Measurements from ENCODE around the gene KRTAP4-6. TPM values are rescaled to one million over a fixed set of nuclear protein-coding genes. Genes with fewer than 3 reads are reported as not detected.
"Not testable (repeated sequence)": the region's sequence is repeated elsewhere in the genome, so short reads cannot be mapped to it uniquely, and the experiment has no call there.

The KRTAP4-6 gene
- total RNA-seq, 4 donors from 2014 or later, result not detected

GRCh38 chr17:41118721-41119120 lies 21.6 kb downstream of the KRTAP4-6 start:
- in situ Hi-C loops (cut with MboI; ENCODE audit: low sequenced_read_pairs in 4 of 4), result no loop called here
- intact Hi-C loops (cut with DNase I; ENCODE audit: low total_unique reads), result no loop called here
- Histone ChIP-seq H3K4me1 (no peaks in the 10 kb centered on the region), H3K36me3 (no peaks in the 10 kb centered on the region), H3K4me3 (no peak overlapping the region), H3K27ac (no peak overlapping the region), H3K9me3 (no peaks in the 10 kb centered on the region), H3K27me3 (peaks cover 0 to 2% (median 2%) of the 10 kb centered on the region in 3 donors)
- no peak for DNase-seq
- no peak for ATAC-seq
- TF ChIP-seq POLR2A (IDR thresholded peaks at IDR 0.05) (no peak), CTCF (IDR thresholded peaks at IDR 0.05 in 4 of 5, conservative IDR thresholded peaks at IDR 0.05 in 1 of 5) (no peak)

GRCh38 chr17:41117846-41118386 lies 22.4 kb downstream of the KRTAP4-6 start, which contains the start of gene KRTAP4-11:
Gene KRTAP4-11 (minus strand): TSS chr17:41118373. CDS start chr17:41118315, 58 bp downstream.
- ATAC-seq, H3K4me3 ChIP-seq: not testable (repeated sequence)

GRCh38 chr17:41116297-41116696 lies 24.0 kb downstream of the KRTAP4-6 start:
- intact Hi-C loops (cut with DNase I; ENCODE audit: low total_unique reads), result no loop called here

More at GRCh38 chr17:41117846-41118386, 22.4 kb downstream of the KRTAP4-6 start, which contains the start of gene KRTAP4-11:
- H3K9me3 ChIP-seq; in situ Hi-C loops (cut with MboI; ENCODE audit: low sequenced_read_pairs in 4 of 4); intact Hi-C loops (cut with DNase I; ENCODE audit: low total_unique reads); H3K4me1 ChIP-seq; H3K27ac ChIP-seq; DNase-seq; H3K27me3 ChIP-seq; H3K36me3 ChIP-seq: not testable (repeated sequence)

GRCh38 chr17:41111151-41111885 lies 29.0 kb downstream of the KRTAP4-6 start:
- Histone ChIP-seq H3K9me3 (no peaks in the 10 kb centered on the region), H3K4me3 (no peak overlapping the region), H3K4me1 (no peaks in the 10 kb centered on the region), H3K27me3 (peaks cover 0 to 5% (median 0%) of the 10 kb centered on the region in 3 donors), H3K36me3 (no peaks in the 10 kb centered on the region), H3K27ac (no peak overlapping the region)
- TF ChIP-seq CTCF (IDR thresholded peaks at IDR 0.05 in 4 of 5, conservative IDR thresholded peaks at IDR 0.05 in 1 of 5) (no peak), POLR2A (IDR thresholded peaks at IDR 0.05) (no peak)
- ATAC-seq (no peak), DNase-seq (no peak)
- in situ Hi-C loops (cut with MboI; ENCODE audit: low sequenced_read_pairs in 4 of 4) (no loop called here), intact Hi-C loops (cut with DNase I; ENCODE audit: low total_unique reads) (no loop called here)

More at GRCh38 chr17:41116297-41116696, 24.0 kb downstream of the KRTAP4-6 start:
- TF ChIP-seq POLR2A (IDR thresholded peaks at IDR 0.05) (no peak), CTCF (IDR thresholded peaks at IDR 0.05 in 4 of 5, conservative IDR thresholded peaks at IDR 0.05 in 1 of 5) (no peak)
- Histone ChIP-seq H3K27ac (no peak overlapping the region), H3K4me3 (no peak overlapping the region), H3K9me3 (no peaks in the 10 kb centered on the region), H3K36me3 (no peaks in the 10 kb centered on the region), H3K4me1 (no peaks in the 10 kb centered on the region), H3K27me3 (peaks cover 0 to 2% (median 2%) of the 10 kb centered on the region in 3 donors)
- DNase-seq, result no peak
- no peak for ATAC-seq
- in situ Hi-C loops (cut with MboI; ENCODE audit: low sequenced_read_pairs in 4 of 4), result no loop called here

- ATAC-seq; DNase-seq; H3K27ac ChIP-seq; H3K4me3 ChIP-seq; H3K9me3 ChIP-seq; H3K36me3 ChIP-seq; H3K27me3 ChIP-seq; in situ Hi-C loops (cut with MboI; ENCODE audit: low sequenced_read_pairs in 4 of 4); intact Hi-C loops (cut with DNase I; ENCODE audit: low total_unique reads); H3K4me1 ChIP-seq: not testable (repeated sequence)
These were observed 31.5 kb downstream of the KRTAP4-6 start for GRCh38 chr17:41108728-41109386.
